HFFc6 (cell line): ENCODE results near the gene SCLY. TPM values are rescaled to one million over a fixed set of nuclear protein-coding genes. Genes with fewer than 3 reads are reported as not detected.

Experiments
- DNase-seq: peaks from one replicate; pipeline ENCODE4 v3.0.0-alpha.2; 2018
- H3K27ac Mint-ChIP-seq: 2 replicates; pipeline ENCODE4 v1.8.0; 2020; ENCODE audit warnings: mild to moderate bottlenecking, mixed read lengths
- H3K27me3 Mint-ChIP-seq: 2 replicates; pipeline ENCODE4 v1.8.0; 2021; ENCODE audit warnings: mild to moderate bottlenecking, moderate library complexity, mixed read lengths; ENCODE audit not compliant: insufficient read depth
- H3K36me3 Mint-ChIP-seq: 2 replicates; pipeline ENCODE4 v1.8.0; 2021; ENCODE audit warnings: low read depth, mixed read lengths
- H3K4me1 Mint-ChIP-seq: 2 replicates; pipeline ENCODE4 v1.8.0; 2020; ENCODE audit warnings: low read depth, mixed read lengths
- H3K4me3 Mint-ChIP-seq: 2 replicates; pipeline ENCODE4 v1.8.0; 2020; ENCODE audit warnings: mild to moderate bottlenecking, moderate library complexity, mixed read lengths
- H3K9me3 Mint-ChIP-seq: 2 replicates; pipeline ENCODE4 v1.8.0; 2020; ENCODE audit warnings: mild to moderate bottlenecking, mixed read lengths
- CTCF ChIP-seq: fragments of 200-600 bp; sonication (generic); IDR thresholded peaks from 2 replicates; pipeline ENCODE4 v1.5.0; 2021; ENCODE audit warnings: antibody characterized with exemption, mild to moderate bottlenecking
- total RNA-seq, 6 experiments: library from RNA; stranded (reverse); fragmentation: NEBNext Ultra II Directional; extraction: Animal tissue kit (Norgen Biotek cat#: 25700); gene quantifications; 2 replicates in 1 of 6; 3 replicates in 5 of 6; pipeline ENCODE4 v1.2.3, GENCODE V29; 2021

Gene SCLY
- total RNA-seq, 6 experiments from 2014 or later: 11.3 to 16.4 (median 12.3) TPM

- Mint-ChIP-seq H3K36me3 (no peaks in the 10 kb centered on the region), H3K27me3 (peaks cover 4% of the 10 kb centered on the region), H3K4me3 (no peak overlapping the region), H3K4me1 (no peaks in the 10 kb centered on the region), H3K9me3 (no peaks in the 10 kb centered on the region), H3K27ac (no peak overlapping the region)
- DNase-seq: no peak
- no peak for TF ChIP-seq CTCF
Observed at GRCh38 chr2:238130696-238131628, 70.2 kb downstream of the SCLY start.

GRCh38 chr2:238131761-238132462, 71.1 kb downstream of the SCLY start:
- no peaks in the 10 kb centered on the region for H3K36me3 Mint-ChIP-seq
- H3K27me3 Mint-ChIP-seq: peaks cover 4% of the 10 kb centered on the region
- no peak for TF ChIP-seq CTCF

GRCh38 chr2:238132463-238133450, 72.0 kb downstream of the SCLY start:
- no peak for DNase-seq
- H3K4me3 Mint-ChIP-seq: no peak overlapping the region

More at GRCh38 chr2:238131761-238132462, 71.1 kb downstream of the SCLY start:
- H3K9me3 Mint-ChIP-seq: no peaks in the 10 kb centered on the region
- H3K4me3 Mint-ChIP-seq: no peak overlapping the region
- no peak for DNase-seq
- H3K4me1 Mint-ChIP-seq: no peaks in the 10 kb centered on the region
- H3K27ac Mint-ChIP-seq: no peak overlapping the region

GRCh38 chr2:238133499-238134392, 72.9 kb downstream of the SCLY start:
- no peak for TF ChIP-seq CTCF
- no peak for DNase-seq
- Mint-ChIP-seq H3K4me3 (no peak overlapping the region), H3K36me3 (no peaks in the 10 kb centered on the region), H3K27me3 (peaks cover 4% of the 10 kb centered on the region), H3K9me3 (no peaks in the 10 kb centered on the region), H3K4me1 (no peaks in the 10 kb centered on the region), H3K27ac (no peak overlapping the region)

More at GRCh38 chr2:238132463-238133450, 72.0 kb downstream of the SCLY start:
- Mint-ChIP-seq H3K27ac (no peak overlapping the region), H3K27me3 (peaks cover 4% of the 10 kb centered on the region), H3K4me1 (no peaks in the 10 kb centered on the region), H3K9me3 (no peaks in the 10 kb centered on the region), H3K36me3 (no peaks in the 10 kb centered on the region)
- TF ChIP-seq CTCF: no peak
